Suprapubic skin (tissue), 4 donors: Measurements from ENCODE around the gene PTPMT1.
"Not testable (repeated sequence)": the region's sequence is repeated elsewhere in the genome, so short reads cannot be mapped to it uniquely, and the experiment has no call there.

Experiments used
- EP300 ChIP-seq: sonication (generic); formaldehyde crosslinking; IDR thresholded peaks from one replicate; pipeline ENCODE4 v1.6.1; 2017; ENCODE audit warnings: antibody characterized with exemption
- POLR2A ChIP-seq, 2 donors: fragments of 450-650 bp; IDR thresholded peaks; one replicate each; pipeline ENCODE4 v1.6.1; 2017; ENCODE audit warnings: antibody characterized with exemption in 2 of 2, mild to moderate bottlenecking in 2 of 2, moderate library complexity in 2 of 2
- POLR2AphosphoS5 ChIP-seq, 3 donors: sonication (generic); formaldehyde crosslinking; IDR thresholded peaks; one replicate each; pipeline ENCODE4 v1.6.1; 2017; ENCODE audit warnings: antibody characterized with exemption in 3 of 3
- TF ChIP-seq, protein P1 (sequence below), 2 donors: fragments of 200-600 bp in 1 of 2; fragments of 450-650 bp in 1 of 2; sonication (generic) in 1 of 2; IDR thresholded peaks; one replicate each; pipeline ENCODE4 v1.5.1; 2016 to 2019; ENCODE audit warnings: antibody characterized with exemption in 2 of 2, mild to moderate bottlenecking in 1 of 2, moderate library complexity in 1 of 2

GRCh38 chr11:47562393-47562792 lies 3.0 kb upstream of the PTPMT1 start:
- TF ChIP-seq, protein P1, sequence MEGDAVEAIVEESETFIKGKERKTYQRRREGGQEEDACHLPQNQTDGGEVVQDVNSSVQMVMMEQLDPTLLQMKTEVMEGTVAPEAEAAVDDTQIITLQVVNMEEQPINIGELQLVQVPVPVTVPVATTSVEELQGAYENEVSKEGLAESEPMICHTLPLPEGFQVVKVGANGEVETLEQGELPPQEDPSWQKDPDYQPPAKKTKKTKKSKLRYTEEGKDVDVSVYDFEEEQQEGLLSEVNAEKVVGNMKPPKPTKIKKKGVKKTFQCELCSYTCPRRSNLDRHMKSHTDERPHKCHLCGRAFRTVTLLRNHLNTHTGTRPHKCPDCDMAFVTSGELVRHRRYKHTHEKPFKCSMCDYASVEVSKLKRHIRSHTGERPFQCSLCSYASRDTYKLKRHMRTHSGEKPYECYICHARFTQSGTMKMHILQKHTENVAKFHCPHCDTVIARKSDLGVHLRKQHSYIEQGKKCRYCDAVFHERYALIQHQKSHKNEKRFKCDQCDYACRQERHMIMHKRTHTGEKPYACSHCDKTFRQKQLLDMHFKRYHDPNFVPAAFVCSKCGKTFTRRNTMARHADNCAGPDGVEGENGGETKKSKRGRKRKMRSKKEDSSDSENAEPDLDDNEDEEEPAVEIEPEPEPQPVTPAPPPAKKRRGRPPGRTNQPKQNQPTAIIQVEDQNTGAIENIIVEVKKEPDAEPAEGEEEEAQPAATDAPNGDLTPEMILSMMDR (IDR thresholded peaks at IDR 0.05): not testable (repeated sequence)
- TF ChIP-seq EP300; POLR2A (IDR thresholded peaks at IDR 0.05); POLR2AphosphoS5 (IDR thresholded peaks at IDR 0.05): not testable (repeated sequence)
